HG02884 (cell line): ENCODE data around the gene SLX4IP.

ENCODE experiments used
- ATAC-seq: cut with Tn5 transposase; IDR thresholded peaks from one replicate; pipeline ENCODE4 v1.9.1; 2021; ENCODE audit warnings: mild to moderate bottlenecking, moderate library complexity; ENCODE audit not compliant: unreplicated experiment

The SLX4IP gene

GRCh38 chr20:10427060-10427692 is 7.9 kb upstream of the SLX4IP start:
- ATAC-seq = no peak

- ATAC-seq = no peak
These were observed 7.1 kb upstream of the SLX4IP start for GRCh38 chr20:10428008-10428407.

DNA sequence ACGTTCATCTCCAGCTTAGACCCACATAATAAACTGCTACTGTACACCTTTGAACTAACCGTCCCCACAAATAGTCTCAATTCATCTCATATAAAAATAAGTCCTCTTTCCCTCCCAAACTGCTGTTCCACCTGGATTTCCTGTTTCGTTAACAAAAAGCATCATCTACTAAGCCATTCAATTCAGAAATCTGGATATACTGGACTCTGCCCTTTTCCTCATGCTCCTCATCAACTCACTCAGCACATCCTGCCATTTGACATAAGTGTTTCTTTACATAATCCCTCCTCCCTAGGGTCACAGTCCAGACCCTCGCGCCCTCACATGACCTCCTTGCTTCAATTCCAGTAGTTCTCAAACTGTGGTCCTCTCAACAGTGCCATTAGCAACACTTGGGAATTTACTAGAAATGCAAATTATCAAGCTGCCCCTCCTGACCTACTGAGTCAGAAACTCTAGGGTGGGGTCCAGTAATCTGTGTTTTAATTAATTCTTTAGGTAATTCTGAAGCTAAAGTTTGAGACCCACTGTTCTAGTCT is 5.6 kb upstream of the SLX4IP start:
- ATAC-seq = no peak

- no peak for ATAC-seq
These were observed 5.1 kb upstream of the SLX4IP start for GRCh38 chr20:10430000-10430466.

GRCh38 chr20:10430704-10431103 is 4.4 kb upstream of the SLX4IP start:
- ATAC-seq = no peak

GRCh38 chr20:10432079-10432478 is 3.0 kb upstream of the SLX4IP start:
- ATAC-seq = no peak

DNA sequence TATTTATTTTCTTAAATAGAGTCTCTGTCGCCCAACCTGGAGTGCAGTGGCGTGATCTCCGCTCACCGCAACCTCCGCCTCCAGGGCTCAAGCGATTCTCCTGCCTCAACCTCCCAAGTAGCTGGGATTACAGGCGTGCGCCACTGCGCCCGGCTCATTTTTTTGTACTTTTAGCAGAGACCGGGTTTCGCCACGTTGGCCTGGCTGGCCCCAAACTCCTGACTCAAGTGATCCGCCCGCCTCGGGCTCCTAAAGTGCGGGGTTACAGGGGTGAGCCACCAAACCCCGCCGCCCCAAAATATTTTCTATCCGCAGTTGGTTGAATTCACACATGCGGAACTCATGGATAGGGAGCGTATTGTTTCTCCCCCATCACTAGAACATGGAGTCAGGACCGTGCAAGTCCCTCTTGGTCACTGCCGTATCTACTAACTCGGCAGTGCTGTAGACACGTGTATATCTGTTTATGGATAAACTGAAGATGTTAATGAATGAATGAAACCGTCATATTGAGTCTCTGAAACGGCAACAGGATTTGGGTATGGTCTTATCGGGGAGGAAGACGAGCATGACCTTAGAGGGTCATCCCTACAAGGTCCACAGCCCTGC is 2.0 kb upstream of the SLX4IP start:
- ATAC-seq = no peak

DNA sequence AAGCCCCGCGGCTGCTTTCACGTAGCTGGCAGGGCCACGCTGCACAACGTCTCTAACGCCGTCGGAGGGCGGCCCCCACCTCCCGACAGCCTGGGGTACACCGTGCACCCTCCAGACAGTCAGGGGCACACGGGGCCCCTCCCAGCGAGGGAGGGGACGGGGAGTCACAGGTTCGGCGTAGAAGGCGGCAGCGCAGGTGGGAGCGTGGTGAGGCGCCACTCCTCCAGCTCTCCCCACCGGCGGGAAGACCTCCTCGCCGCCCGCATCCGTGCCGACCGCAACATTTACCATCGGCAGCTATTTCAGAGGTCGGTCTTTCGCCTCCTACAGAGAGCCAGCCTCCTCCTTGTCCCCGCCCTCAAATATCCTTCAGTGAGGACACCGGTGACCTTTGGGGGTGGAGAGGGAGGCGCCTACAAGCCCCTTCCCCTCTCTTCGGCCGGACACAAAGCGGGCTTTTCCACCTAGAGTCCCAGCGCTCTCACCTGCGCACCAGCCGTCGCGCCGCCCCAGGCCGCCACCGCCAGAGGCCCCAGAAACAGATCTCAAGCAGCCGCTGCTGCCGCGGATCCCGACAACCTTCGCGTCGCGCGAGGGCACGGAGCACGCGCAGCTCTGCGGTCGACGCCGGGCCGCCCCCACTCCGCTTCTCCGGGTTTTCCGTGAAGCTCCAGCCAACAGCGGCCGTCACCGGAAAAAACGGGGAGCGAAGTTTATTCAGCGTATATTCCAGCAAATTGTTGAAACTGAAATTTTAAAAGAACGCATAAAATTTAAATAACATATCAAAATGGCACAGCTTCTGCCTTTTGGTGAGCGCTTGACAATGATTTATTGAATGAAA is 1.3 kb upstream of the SLX4IP start, which contains the start of gene MKKS:
MKKS (minus strand) TSS at position 600 of the 844 bp plus-strand sequence. CDS start 20,708 bp downstream, outside the sequence.
- peak; percentile 45 for ATAC-seq

DNA sequence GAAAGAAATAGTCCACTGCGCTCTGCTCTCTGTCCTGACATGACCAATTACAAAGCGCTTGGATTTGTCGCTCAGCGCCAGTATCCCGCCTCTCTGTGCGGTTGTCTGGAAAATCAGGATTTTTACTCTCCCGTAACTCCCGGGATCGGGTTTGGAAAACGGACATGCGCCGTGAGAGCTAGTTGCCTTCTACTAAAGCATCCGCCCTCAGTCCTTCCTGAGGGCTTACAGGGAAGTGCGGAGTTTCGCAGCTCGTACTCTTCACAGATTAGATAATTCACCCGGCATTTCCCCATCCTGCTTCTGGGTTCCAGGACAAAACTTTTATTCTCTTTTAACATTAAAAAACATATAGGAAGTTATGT is 656 bp upstream of the SLX4IP start:
- ATAC-seq = peak; percentile 38

- no peak for ATAC-seq
These were observed 1.1 kb downstream of the SLX4IP start for GRCh38 chr20:10436053-10436699.

DNA sequence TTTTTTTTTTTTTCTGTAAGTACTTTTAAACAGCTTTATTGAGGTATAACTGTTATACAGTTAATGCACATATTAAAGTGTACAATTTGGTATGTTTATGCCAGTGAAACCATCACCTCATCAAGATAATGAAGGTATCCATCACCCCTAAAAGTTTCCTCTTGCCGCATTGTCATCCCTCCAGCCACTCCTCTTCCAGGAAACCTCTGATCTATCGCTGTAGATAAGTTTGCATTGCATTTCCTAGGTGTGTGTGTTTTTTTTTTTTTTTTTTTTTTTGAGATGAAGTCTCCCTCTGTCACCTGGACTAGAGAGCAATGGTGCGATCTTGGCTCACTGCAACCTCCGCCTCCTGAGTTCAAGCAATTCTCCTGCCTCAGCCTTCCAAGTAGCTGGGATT is 3.1 kb downstream of the SLX4IP start:
- no peak for ATAC-seq

DNA sequence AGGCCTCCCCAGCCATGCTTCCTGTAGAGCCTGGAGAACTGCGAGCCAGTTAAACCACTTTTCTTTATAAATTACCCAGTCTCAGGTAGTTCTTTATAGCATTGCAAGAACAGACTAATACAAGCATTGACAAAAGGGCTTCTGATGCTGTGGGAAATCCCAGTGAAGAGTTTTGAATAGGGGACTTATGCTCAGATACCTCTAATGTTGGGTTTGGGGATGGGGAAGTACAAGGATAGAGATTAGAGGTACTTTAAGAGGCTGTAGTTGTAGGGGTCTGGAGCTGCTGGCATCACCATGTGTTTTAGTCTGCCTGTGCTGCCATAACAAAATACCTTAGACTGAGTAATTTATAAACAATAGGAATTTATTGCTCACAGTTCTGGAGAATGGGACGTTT is 8.8 kb downstream of the SLX4IP start:
- no peak for ATAC-seq

DNA sequence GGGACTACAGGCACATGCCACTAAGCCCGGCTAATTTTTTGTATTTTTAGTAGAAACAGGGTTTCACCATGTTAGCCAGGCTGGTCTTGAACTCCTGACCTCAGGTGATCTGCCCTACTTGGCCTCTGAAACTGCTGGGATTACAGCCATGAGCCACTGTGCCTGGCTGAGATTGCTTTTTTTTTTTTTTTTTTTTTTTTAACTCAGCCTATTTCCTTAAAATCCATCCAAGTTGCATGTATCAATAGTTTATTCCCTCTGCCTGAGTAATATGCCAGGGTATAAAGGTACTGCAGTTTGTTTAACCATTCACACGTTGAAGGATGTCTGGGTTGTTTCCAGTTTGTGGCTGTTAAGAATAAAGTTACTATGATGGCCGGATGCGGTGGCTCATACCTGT is 10.7 kb downstream of the SLX4IP start:
- ATAC-seq = no peak

DNA sequence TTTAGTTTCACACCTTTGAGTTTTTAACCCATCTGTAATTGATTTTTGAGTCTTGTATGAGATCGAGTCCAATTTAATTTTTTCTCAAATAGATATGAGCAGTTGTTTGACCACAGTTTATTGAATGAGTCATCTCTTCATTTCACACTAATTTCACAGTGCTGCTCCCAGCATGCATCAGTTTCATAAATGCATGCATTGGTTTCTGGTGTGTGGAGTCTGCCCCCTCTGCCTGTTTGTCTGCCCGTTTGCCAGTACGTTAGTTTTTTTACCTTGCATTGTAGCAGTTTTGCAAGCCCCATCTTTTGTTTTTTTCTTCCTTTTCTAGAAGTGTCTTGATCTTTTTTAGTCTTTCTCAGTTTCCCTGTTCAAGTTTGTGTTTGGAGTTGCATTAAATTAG is 11.9 kb downstream of the SLX4IP start:
- ATAC-seq = peak; percentile 99

DNA sequence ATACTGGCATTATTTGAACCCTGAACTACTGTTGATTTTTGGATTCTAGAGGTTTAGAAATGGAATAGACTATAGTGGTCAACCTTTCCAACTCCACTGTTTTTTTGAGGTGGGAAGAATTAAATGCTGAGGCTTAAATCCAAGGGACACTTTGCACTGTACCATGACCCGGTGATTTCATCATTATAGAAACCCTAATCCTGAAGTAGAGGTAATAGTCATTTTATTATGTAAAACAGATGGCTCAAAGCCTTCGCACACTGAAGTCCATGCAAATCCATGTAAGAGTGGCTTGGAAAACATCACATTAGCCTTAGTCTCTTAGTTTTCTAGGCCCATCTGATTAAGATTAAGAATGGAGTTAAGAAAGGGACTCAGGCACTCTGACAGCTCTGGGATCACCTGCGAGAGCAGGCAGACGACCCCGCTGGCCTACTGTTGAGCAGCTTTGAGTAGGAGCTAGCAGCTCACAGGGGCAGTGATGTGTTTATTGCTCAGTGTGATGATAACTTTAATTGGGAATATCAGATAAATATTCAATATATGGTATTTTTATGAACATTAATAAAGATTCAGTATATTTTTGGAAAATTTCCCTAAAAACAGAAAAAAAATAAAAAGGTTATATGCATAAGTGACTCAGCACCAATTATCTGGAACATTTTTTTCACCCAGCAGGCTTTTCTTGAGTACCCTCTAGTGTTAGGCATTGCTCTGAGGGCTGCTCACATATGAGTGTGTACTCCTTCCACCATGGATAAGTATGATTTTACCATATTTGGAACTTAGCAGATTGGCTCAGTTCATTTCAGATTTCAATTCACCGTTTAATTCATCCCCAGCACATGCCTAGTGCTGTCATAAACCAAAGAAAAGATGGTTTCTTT is 13.4 kb downstream of the SLX4IP start:
- ATAC-seq = no peak

- no peak for ATAC-seq
These were observed 14.2 kb downstream of the SLX4IP start for GRCh38 chr20:10449270-10449669.

- peak; percentile 96 for ATAC-seq
These were observed 18.1 kb downstream of the SLX4IP start for GRCh38 chr20:10453241-10453640.

GRCh38 chr20:10454151-10454750 is 19.1 kb downstream of the SLX4IP start:
- ATAC-seq = no peak

- no peak for ATAC-seq
These were observed 26.4 kb downstream of the SLX4IP start for GRCh38 chr20:10461495-10461894.

- no peak for ATAC-seq
These were observed 27.4 kb downstream of the SLX4IP start for GRCh38 chr20:10462516-10462915.
